Measurements from ENCODE around the gene RNF169. TPM values are rescaled to one million over a fixed set of nuclear protein-coding genes. Genes with fewer than 3 reads are reported as not detected.
"Not testable (repeated sequence)": the region's sequence is repeated elsewhere in the genome, so short reads cannot be mapped to it uniquely, and the experiment has no call there.

RNF169 gene
- polyA plus RNA-seq, 1 donor, result 11.2 TPM

GRCh38 chr11:74822170-74822569 lies 73.5 kb downstream of the RNF169 start:
- DNase-seq (ENCODE audit: low read depth), result no peak

GRCh38 chr11:74824285-74824982 lies 75.8 kb downstream of the RNF169 start:
- DNase-seq (ENCODE audit: low read depth), result no peak

DNA sequence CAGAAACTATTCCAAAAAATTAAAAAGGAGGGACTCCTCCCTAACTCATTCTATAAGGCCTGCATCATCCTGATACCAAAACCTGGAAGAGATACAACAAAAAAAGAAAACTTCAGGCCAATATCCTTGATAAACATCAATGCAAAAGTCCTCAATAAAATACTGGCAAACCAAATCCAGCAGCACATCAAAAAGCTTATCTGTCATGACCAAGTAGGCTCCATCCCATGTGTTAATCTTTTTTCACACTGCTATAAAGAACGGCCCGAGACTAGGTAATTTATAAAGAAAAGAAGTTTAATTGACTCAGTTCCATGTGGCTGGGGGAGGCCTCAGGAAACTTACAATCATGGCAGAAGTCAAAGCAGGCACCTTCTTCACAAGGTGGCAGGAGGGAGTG lies 76.9 kb downstream of the RNF169 start:
- DNase-seq (ENCODE audit: low read depth), result not testable (repeated sequence)

DNA sequence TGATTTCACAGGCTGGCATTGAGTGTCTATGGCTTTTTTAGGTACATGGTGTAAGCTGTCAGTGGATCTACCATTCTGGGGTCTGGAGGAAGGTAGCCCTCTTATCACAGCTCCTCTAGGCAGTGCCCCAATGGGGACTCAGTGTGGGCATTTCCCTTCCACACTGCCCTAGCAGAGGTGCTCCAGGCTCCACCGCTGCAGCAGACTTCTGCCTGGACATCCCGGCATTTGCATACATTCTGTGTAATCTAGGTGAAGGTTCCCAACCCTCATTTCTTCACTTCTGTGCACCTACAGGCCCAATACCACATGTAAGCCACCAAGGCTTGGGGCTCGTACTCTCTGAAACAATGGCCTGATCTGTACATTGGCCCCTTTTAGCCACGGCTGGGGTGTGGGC lies 78.3 kb downstream of the RNF169 start:
- DNase-seq (ENCODE audit: low read depth), result no peak

GRCh38 chr11:74837191-74837590 lies 88.5 kb downstream of the RNF169 start:
- no peak for DNase-seq (ENCODE audit: low read depth)

DNA sequence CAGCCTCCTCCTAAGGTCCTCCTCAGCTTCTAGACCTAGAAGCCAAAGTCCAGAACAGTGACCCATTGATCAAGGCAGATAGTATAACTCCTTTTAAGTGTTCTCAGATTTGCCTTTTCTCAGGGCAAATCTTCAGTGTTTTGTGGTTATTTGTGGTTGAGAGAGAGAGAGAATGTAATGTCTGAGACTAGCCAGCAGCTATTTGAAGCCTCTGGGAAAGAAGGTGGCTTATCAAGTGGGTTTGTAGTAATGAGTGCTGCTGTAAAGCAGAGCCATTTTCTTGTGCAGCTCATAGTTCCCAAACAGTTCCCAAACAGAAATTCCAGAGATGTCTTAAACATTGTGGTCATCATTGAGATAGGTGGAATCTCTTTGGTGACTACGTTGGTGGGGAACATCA lies 89.5 kb downstream of the RNF169 start:
- no peak for DNase-seq (ENCODE audit: low read depth)

- no peak for DNase-seq (ENCODE audit: low read depth)
Measured at GRCh38 chr11:74839446-74839845, 90.8 kb downstream of the RNF169 start.

DNA sequence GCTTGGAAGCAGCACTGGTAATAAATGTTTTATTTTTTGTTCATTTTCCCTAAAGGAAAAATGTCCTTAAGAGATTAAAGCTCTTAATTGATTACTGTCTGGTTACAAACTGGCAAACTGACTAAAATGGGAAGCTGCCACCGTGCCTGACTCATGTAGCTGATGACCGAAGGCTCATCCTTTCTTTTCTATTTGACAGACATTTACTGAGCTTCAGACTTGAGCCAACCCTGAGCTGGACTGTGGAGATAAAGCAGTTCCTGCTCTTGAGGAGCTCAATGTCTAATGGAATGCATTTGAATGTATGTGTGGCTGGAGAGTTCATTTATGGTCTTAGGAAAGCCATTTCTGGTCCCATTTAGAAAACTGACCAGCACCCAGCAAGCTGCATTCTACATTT lies 91.3 kb downstream of the RNF169 start:
- DNase-seq (ENCODE audit: low read depth), result no peak

- DNase-seq (ENCODE audit: low read depth), result no peak
Measured at GRCh38 chr11:74840486-74840885, 91.8 kb downstream of the RNF169 start.

DNA sequence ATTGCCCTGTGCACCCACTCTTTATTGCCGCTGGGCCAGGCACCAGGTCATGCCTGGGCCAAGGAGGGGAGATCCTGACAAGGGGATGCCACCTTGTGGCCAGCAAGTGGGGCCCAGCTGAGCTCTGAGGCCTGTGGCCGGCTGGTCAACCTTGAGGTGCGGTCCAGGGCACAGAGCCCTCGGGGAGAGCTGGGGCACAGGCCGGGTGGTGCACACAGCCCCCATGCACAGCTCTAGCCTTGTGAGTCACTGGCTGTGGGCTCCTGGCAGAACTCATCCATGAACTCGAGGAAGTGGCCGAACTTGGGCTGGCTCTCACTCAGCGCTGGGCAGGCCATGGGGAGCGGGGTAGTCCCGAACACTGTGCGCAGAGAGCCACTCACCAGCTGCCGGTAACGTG lies 94.3 kb downstream of the RNF169 start:
- no peak for DNase-seq (ENCODE audit: low read depth)

DNA sequence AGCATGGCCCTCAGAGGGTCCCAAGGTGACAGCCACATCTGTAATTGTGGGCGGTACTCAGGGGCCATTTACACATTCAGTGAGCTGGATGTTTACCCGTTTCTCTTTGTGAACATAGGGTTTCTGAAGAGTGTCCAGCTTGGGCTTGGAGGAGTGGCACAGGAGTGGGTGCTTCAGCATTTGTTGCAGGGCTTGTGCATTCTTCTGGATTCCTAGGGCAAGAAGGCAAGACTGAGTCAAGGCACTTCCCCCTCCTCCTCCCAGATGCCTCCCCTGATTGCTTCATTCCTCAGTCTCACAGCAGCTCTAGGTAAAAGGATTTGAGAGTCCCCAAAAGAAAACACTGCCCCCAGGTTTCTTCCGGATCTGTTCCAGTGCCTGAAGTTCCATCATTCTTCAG lies 95.4 kb downstream of the RNF169 start:
- DNase-seq (ENCODE audit: low read depth), result no peak

GRCh38 chr11:74844865-74845264 lies 96.2 kb downstream of the RNF169 start:
- no peak for DNase-seq (ENCODE audit: low read depth)

- DNase-seq (ENCODE audit: low read depth), result no peak
Measured at GRCh38 chr11:74845978-74846517, 97.4 kb downstream of the RNF169 start.

GRCh38 chr11:74846770-74847169 lies 98.1 kb downstream of the RNF169 start:
- DNase-seq (ENCODE audit: low read depth), result no peak

DNA sequence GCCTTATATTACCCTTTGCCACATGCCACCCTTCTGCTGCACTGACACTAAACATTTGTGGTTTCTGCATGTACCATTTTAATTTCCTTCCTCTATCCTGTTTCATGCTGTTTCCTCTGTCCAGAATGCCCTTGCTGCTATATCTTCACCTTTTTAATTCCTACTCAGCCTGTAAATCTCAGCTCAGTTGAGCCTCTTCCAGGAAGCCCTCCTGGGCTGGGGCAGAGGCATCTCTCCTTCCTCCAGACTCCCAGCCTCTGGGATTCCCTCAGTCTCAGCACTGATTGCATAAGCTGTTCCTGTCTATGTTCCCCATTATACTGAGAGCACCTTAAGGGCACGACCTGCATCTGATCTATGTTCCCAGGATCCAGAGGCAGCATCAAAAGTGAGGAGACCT lies 98.7 kb downstream of the RNF169 start:
- no peak for DNase-seq (ENCODE audit: low read depth)

GRCh38 chr11:74847895-74848294 lies 99.2 kb downstream of the RNF169 start:
- no peak for DNase-seq (ENCODE audit: low read depth)

GRCh38 chr11:74849525-74850391 lies 101.1 kb downstream of the RNF169 start:
- no peak for DNase-seq (ENCODE audit: low read depth)

GRCh38 chr11:74853223-74853622 lies 104.6 kb downstream of the RNF169 start:
- no peak for DNase-seq (ENCODE audit: low read depth)

DNA sequence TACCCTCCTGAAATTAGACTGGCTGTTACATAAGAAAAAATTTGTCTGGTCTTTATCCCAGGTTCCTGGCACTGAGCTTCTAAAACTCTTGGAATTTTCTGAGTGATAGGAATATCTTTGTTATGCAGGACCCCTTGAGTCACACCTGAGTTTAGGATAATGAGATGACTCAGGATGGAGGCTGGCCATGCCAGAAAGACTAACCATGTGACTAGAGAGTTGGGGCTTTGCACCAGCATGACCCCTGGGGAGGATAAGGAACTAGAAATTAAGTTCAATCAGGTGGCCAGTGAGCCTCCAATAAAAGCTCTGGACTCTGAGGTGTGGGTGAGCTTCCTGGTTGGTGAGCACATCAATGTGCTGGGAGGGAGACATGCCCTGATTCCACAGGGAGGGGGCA lies 112.1 kb downstream of the RNF169 start:
- no peak for DNase-seq (ENCODE audit: low read depth)

- no peak for DNase-seq (ENCODE audit: low read depth)
Measured at GRCh38 chr11:74863410-74863809, 114.8 kb downstream of the RNF169 start.

GRCh38 chr11:74866557-74866956 lies 117.9 kb downstream of the RNF169 start:
- DNase-seq (ENCODE audit: low read depth), result no peak

GRCh38 chr11:74870485-74870884 lies 121.8 kb downstream of the RNF169 start:
- DNase-seq (ENCODE audit: low read depth), result no peak

- no peak for DNase-seq (ENCODE audit: low read depth)
Measured at GRCh38 chr11:74871037-74871436, 122.4 kb downstream of the RNF169 start.

Data from forelimb muscle (tissue), 1 donor.